Cardiac muscle cell (in vitro differentiated cells and primary cell): ENCODE results near the gene PNMT. TPM values are rescaled to one million over a fixed set of nuclear protein-coding genes. Genes with fewer than 3 reads are reported as not detected.
A peak's percentile ranks its signal among the peaks of the same experiment; 100 is the strongest.

Experiments
- DNase-seq, 2 donors: peaks; one replicate each; pipeline versions ENCODE4 v3.0.0 to v3.0.0-alpha.2; 2010 to 2017; ENCODE audit warnings: low read depth in 1 of 2, low spot score in 1 of 2
- H3K27ac ChIP-seq: fragments of 200-600 bp; sonication (generic); 2 replicates; pipeline ENCODE4 v1.5.1; 2016
- H3K27me3 ChIP-seq: fragments of 200-600 bp; sonication (generic); 2 replicates; pipeline ENCODE4 v1.6.0; 2016; ENCODE audit warnings: control low read depth
- H3K36me3 ChIP-seq: fragments of 200-600 bp; sonication (generic); 2 replicates; pipeline ENCODE4 v1.5.1; 2016; ENCODE audit warnings: control low read depth
- H3K4me1 ChIP-seq: fragments of 200-600 bp; sonication (generic); 2 replicates; pipeline ENCODE4 v1.8.1; 2017; ENCODE audit warnings: low read depth, mild to moderate bottlenecking, mixed run types
- H3K4me3 ChIP-seq: fragments of 200-600 bp; sonication (generic); 2 replicates; pipeline ENCODE4 v1.5.1; 2016; ENCODE audit warnings: mild to moderate bottlenecking
- H3K9me3 ChIP-seq: fragments of 200-600 bp; sonication (generic); 2 replicates; pipeline ENCODE4 v1.5.1; 2017; ENCODE audit warnings: low read depth, mild to moderate bottlenecking, control low read depth
- polyA plus RNA-seq: library from polyadenylated mRNA; unstranded; fragments of >200 nt; fragmentation: Nextera tagmentation; extraction: Ambion mirVana; gene quantifications from 2 replicates; pipeline ENCODE4 v1.2.1, GENCODE V29; 2016
- total RNA-seq: library from RNA; depleted of rRNA; stranded (reverse); fragments of >200 nt; gene quantifications from 2 replicates; pipeline ENCODE4 v1.2.3, GENCODE V29; 2016
- TF ChIP-seq, protein P1 (sequence below): IDR thresholded peaks from 2 replicates; pipeline ENCODE4 v1.5.1; 2012; ENCODE audit warnings: low read depth, mild to moderate bottlenecking, low read length

PNMT gene
- total and polyA plus RNA-seq, 2 experiments from 2014 or later: 14.7 to 27.2 TPM

DNA sequence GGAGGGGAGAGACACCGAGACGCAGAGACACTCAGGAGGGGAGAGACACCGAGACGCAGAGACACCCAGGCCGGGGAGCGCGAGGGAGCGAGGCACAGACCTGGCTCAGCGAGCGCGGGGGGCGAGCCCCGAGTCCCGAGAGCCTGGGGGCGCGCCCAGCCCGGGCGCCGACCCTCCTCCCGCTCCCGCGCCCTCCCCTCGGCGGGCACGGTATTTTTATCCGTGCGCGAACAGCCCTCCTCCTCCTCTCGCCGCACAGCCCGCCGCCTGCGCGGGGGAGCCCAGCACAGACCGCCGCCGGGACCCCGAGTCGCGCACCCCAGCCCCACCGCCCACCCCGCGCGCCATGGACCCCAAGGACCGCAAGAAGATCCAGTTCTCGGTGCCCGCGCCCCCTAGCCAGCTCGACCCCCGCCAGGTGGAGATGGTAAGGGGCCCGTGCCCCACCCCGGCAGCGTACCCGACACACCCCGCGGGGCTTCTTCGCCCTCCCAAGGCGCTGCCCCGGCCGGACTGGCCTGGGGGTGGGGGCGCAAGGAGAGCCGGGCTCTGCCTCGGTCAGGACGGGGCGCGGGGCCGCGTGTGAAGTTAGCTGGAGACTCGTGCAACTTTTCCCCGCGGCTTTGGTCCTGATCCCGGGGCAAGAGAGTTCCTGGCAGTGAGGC lies 41.1 kb upstream of the PNMT start:
- H3K27ac ChIP-seq: no peak overlapping the region
- DNase-seq: no peak
- H3K4me3 ChIP-seq: peak overlapping the region; percentile 56
- peaks cover 32% of the 10 kb centered on the region for H3K27me3 ChIP-seq
- TF ChIP-seq, protein P1, sequence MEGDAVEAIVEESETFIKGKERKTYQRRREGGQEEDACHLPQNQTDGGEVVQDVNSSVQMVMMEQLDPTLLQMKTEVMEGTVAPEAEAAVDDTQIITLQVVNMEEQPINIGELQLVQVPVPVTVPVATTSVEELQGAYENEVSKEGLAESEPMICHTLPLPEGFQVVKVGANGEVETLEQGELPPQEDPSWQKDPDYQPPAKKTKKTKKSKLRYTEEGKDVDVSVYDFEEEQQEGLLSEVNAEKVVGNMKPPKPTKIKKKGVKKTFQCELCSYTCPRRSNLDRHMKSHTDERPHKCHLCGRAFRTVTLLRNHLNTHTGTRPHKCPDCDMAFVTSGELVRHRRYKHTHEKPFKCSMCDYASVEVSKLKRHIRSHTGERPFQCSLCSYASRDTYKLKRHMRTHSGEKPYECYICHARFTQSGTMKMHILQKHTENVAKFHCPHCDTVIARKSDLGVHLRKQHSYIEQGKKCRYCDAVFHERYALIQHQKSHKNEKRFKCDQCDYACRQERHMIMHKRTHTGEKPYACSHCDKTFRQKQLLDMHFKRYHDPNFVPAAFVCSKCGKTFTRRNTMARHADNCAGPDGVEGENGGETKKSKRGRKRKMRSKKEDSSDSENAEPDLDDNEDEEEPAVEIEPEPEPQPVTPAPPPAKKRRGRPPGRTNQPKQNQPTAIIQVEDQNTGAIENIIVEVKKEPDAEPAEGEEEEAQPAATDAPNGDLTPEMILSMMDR: no peak
- no peaks in the 10 kb centered on the region for H3K9me3 ChIP-seq
- peaks cover 16% of the 10 kb centered on the region for H3K4me1 ChIP-seq
- no peaks in the 10 kb centered on the region for H3K36me3 ChIP-seq

DNA sequence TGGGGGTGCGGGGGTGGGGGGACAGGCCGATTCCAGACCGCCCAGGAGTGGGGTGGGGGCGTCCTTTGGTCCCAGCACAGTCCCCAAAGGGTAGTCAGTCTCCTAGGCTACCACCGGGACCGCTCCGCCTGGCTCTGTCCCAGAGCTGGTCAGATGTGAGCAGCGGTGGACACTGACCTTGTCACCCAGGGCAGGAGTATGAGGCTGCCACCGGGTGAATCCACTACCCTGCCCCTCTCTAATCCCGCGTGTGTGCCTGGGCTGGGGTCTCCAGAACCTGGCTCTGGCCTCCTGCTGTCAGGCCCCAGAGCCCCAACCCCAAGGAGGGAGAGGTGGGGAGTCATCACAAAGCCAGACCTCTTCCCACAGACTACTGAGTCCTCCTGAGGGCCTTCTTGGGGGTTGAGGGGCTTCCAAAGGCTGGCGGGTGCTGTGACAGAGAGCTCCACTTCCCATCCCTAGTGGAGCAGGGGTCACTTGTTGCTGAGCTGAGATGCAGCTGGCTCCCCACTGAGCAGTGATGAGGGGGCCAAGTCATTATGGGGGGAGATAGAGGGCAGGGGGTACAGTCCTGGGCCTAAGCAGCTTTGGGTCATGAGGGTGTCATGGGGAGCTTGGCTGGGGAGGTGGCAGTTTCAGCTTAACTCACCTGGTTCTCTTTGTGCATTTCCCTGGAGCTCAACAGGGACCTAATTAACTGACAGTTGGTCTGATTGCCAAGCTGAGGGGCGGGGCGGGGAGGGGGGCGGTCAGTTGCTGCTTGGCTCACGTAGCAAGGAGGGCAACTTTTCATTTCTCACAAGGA lies 40.3 kb upstream of the PNMT start:
- Histone ChIP-seq H3K27me3 (peaks cover 32% of the 10 kb centered on the region), H3K9me3 (no peaks in the 10 kb centered on the region), H3K4me3 (peak overlapping the region; percentile 56), H3K4me1 (peaks cover 16% of the 10 kb centered on the region), H3K36me3 (no peaks in the 10 kb centered on the region), H3K27ac (no peak overlapping the region)
- no peak for DNase-seq
- TF ChIP-seq, protein P1: no peak

DNA sequence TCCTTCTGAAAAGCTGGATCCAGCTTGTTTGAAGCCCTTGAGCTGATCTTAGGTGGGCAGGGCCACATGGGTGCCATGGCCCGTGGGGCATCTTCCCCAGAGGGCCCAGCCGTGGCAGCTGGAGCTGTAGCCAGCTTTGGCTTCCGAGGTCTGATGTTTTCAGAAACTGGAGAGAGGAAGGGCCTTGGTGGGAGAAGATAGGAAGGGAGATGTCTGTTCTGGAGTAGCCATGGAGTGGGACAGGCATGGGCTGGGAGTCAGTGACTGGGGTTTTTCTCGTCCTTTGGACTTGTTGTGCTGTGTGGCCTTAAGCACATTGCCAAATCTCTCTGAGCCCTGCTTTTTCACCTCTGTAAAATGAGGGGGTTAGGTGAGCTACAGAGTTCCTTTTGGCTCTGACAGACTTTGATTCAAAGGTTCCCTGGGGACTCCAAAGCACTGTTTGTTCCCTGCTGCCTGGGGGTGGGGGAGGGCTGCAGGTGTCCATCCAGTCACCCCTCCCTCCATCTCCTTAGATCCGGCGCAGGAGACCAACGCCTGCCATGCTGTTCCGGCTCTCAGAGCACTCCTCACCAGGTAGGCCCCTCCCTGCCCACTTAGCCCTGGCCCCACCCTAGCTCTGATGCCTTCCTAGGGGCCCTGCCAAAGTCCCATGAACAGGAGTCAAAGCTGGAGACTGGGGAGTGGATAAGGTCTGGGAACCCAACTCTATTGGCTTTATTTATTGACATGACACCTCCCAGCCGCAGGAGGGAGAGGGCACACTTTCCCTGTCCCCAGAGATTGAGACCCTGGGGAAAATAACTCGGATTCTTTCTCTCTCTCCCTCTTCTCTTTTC lies 39.4 kb upstream of the PNMT start:
- peaks cover 16% of the 10 kb centered on the region for H3K4me1 ChIP-seq
- TF ChIP-seq, protein P1: no peak
- H3K9me3 ChIP-seq: no peaks in the 10 kb centered on the region
- peaks cover 32% of the 10 kb centered on the region for H3K27me3 ChIP-seq
- H3K36me3 ChIP-seq: no peaks in the 10 kb centered on the region
- H3K27ac ChIP-seq: no peak overlapping the region
- DNase-seq: no peak
- H3K4me3 ChIP-seq: no peak overlapping the region

DNA sequence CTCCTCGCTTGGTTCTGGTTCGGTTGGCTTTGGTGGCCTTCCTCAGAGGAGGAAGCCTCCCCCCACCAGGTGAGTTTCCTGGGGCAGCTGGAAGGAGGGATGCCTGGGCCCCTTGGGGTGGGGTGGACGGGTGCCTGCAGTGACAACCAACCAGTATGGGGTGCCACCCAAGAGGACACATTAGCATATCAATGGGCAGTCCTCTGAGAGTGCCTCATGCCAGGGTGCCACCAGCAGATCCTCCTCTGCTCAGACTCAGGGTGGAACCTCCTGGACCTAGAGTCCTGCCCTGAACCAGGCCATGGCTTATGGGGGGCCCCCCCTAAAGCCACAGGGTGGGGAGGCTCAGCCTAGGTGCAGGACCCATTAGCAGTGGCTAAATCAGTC lies 38.8 kb upstream of the PNMT start:
- Histone ChIP-seq H3K9me3 (no peaks in the 10 kb centered on the region), H3K27ac (no peak overlapping the region), H3K27me3 (peaks cover 32% of the 10 kb centered on the region), H3K36me3 (no peaks in the 10 kb centered on the region), H3K4me1 (peaks cover 13% of the 10 kb centered on the region), H3K4me3 (no peak overlapping the region)
- TF ChIP-seq, protein P1: no peak
- no peak for DNase-seq

DNA sequence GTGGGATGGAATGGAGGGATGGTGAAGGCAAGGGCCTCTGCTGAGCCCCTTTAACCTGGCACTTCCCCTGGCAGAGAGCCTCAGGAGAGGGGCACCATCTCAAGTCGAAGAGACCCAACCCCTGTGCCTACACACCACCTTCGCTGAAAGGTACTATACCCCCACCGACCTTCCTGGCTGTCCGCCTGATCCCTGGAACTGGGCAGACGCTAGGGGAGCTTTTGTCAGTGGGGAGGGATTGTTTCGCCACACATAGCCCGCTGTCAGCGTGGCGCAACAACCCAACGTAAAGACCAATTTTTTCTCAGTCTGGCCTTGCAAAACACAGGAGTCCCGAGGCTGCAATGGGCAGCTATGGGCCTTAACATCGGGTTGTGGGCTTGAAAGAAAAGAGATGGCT lies 38.4 kb upstream of the PNMT start:
- Histone ChIP-seq H3K9me3 (no peaks in the 10 kb centered on the region), H3K36me3 (no peaks in the 10 kb centered on the region), H3K27ac (no peak overlapping the region), H3K4me1 (peaks cover 11% of the 10 kb centered on the region), H3K4me3 (no peak overlapping the region), H3K27me3 (peaks cover 31% of the 10 kb centered on the region)
- TF ChIP-seq, protein P1: no peak
- DNase-seq: peak in 1 of 2 donors; percentile 25
